Measurements from ENCODE around the gene DCST2.
A peak's percentile ranks its signal among the peaks of the same experiment; 100 is the strongest.

DCST2 gene

GRCh38 chr1:154973344-154974101 lies 60.1 kb downstream of the DCST2 start:
- DNase-seq: peak; percentile 98

- DNase-seq: no peak
These were observed 60.9 kb downstream of the DCST2 start for GRCh38 chr1:154972517-154973343.

- no peak for DNase-seq
These were observed 61.4 kb downstream of the DCST2 start for GRCh38 chr1:154972213-154972516.

- DNase-seq: no peak
These were observed 62.1 kb downstream of the DCST2 start for GRCh38 chr1:154971341-154971998.

- DNase-seq: peak; percentile 53
These were observed 62.8 kb downstream of the DCST2 start, which contains the start of gene SHC1 for GRCh38 chr1:154970631-154971340. SHC1 (minus strand) TSS chr1:154970747; CDS start chr1:154970526, 221 bp downstream.

GRCh38 chr1:154969860-154970452 lies 63.6 kb downstream of the DCST2 start:
- no peak for DNase-seq

- no peak for DNase-seq
These were observed 64.3 kb downstream of the DCST2 start for GRCh38 chr1:154969246-154969645.

- peak; percentile 25 for DNase-seq
These were observed 64.8 kb downstream of the DCST2 start for GRCh38 chr1:154968731-154969130.

Data from DMS53 (cell line).